ENCODE results near the gene ATP8A1.

ATP8A1 gene

DNA sequence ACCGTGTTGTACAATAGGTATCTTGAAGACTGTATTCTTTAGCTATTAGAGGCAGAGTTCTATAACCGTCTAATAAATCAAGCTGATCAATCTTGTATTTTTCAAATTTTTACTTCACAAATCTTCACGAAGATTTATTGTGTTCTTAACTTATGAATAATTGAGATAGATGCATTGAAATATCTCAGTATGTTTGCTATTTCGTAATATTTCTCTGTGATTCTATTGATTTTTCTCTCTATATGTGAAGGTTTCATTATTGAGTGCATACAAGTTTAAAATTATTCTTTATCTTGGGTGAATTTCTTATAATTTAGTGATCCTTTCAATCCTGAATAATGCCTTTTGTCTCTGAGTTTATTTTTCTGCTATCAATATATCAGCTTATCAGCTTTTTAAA, 279.4 kb downstream of the ATP8A1 start:
- TF ChIP-seq, protein P1, sequence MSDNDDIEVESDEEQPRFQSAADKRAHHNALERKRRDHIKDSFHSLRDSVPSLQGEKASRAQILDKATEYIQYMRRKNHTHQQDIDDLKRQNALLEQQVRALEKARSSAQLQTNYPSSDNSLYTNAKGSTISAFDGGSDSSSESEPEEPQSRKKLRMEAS (IDR thresholded peaks at IDR 0.05), result no peak
- TF ChIP-seq, protein P2, sequence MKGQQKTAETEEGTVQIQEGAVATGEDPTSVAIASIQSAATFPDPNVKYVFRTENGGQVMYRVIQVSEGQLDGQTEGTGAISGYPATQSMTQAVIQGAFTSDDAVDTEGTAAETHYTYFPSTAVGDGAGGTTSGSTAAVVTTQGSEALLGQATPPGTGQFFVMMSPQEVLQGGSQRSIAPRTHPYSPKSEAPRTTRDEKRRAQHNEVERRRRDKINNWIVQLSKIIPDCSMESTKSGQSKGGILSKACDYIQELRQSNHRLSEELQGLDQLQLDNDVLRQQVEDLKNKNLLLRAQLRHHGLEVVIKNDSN (IDR thresholded peaks at IDR 0.05), result no peak
- TF ChIP-seq CREB1 (IDR thresholded peaks at IDR 0.05; ENCODE audit: low read depth) (no peak), YY1 (IDR thresholded peaks at IDR 0.05; ENCODE audit: low read depth) (no peak), EGR1 (IDR thresholded peaks at IDR 0.05) (no peak), EP300 (IDR thresholded peaks at IDR 0.05; ENCODE audit: borderline replicate concordance) (no peak), RAD21 (IDR thresholded peaks at IDR 0.05; ENCODE audit: low read depth) (no peak)

DNA sequence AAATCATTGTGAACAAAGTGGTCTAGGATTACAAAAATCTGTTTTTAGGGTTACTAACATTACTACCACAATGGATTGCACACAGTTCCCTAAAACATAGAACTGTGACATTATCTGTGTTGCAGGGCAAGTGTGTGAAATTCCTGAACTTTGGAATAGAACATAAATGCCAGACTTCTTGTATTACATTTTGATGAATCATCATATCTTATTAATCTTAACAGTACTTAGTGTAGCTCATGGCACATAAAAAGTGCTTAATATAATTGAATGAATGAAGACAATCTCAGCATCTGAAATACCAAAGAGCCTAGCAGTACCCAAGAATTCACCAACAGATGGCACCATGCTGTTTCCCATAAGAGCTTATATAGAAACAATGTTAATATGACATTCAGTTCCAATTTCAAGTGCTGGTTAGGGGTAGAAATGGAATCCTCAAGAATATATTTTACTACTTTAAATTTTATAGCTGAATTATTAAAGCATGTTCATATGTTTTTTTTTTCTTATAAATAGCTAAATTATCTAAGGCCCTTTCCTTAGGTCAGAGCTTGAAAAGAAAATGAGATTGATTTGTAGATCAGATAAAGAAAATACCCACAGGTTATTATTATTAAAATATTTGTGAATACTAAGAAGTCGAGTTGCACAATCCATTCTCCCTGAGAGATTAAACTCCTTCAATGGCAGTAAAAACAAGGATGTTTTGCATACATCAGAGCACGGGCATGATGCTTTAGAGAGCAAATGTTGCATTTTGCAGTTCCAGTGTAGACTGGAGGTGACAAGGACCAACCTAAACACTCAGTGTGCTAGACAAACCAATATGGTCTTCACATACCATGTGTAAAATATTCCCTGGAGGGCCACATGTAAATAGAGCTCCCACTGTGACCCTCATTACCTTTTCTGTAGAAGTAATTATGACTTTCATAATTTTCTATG, 285.3 kb downstream of the ATP8A1 start:
- TF ChIP-seq RAD21 (IDR thresholded peaks at IDR 0.05; ENCODE audit: low read depth) (peak; percentile 70), FOXM1 (IDR thresholded peaks at IDR 0.05; ENCODE audit: borderline replicate concordance, low read depth) (no peak)

DNA sequence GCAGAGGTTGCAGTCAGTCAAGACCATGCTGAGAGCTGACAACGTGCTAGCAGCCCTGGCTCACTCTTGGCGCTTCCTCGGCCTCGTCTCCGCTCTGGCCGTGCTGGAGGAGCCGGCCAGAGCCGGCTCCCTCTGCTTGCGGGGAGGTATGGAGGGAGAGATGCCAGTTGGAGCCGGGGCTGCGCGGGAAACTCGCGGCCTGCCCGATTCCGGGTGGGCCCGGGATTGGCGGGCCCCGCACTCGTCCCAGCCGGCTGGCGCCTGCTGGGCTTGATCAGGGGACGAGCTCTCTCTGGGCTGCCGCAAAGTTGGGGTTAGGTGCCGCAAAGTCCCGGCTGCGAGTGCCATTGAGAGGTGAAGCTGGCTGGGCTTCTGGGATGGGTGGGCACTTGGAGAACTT, 287.4 kb downstream of the ATP8A1 start:
- TF ChIP-seq, protein P2 (IDR thresholded peaks at IDR 0.05), result no peak
- TF ChIP-seq, protein P3, sequence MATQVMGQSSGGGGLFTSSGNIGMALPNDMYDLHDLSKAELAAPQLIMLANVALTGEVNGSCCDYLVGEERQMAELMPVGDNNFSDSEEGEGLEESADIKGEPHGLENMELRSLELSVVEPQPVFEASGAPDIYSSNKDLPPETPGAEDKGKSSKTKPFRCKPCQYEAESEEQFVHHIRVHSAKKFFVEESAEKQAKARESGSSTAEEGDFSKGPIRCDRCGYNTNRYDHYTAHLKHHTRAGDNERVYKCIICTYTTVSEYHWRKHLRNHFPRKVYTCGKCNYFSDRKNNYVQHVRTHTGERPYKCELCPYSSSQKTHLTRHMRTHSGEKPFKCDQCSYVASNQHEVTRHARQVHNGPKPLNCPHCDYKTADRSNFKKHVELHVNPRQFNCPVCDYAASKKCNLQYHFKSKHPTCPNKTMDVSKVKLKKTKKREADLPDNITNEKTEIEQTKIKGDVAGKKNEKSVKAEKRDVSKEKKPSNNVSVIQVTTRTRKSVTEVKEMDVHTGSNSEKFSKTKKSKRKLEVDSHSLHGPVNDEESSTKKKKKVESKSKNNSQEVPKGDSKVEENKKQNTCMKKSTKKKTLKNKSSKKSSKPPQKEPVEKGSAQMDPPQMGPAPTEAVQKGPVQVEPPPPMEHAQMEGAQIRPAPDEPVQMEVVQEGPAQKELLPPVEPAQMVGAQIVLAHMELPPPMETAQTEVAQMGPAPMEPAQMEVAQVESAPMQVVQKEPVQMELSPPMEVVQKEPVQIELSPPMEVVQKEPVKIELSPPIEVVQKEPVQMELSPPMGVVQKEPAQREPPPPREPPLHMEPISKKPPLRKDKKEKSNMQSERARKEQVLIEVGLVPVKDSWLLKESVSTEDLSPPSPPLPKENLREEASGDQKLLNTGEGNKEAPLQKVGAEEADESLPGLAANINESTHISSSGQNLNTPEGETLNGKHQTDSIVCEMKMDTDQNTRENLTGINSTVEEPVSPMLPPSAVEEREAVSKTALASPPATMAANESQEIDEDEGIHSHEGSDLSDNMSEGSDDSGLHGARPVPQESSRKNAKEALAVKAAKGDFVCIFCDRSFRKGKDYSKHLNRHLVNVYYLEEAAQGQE (IDR thresholded peaks at IDR 0.05; ENCODE audit: low read depth), result no peak
- TF ChIP-seq, protein P1 (IDR thresholded peaks at IDR 0.05), result no peak
- TF ChIP-seq CEBPB (IDR thresholded peaks at IDR 0.05) (no peak), RAD21 (IDR thresholded peaks at IDR 0.05; ENCODE audit: low read depth) (no peak), TEAD4 (IDR thresholded peaks at IDR 0.05) (no peak), EP300 (IDR thresholded peaks at IDR 0.05; ENCODE audit: borderline replicate concordance) (no peak), TCF12 (IDR thresholded peaks at IDR 0.05; ENCODE audit: low read depth) (no peak), YY1 (IDR thresholded peaks at IDR 0.05; ENCODE audit: low read depth) (no peak), CREB1 (IDR thresholded peaks at IDR 0.05; ENCODE audit: low read depth) (no peak), TAF1 (IDR thresholded peaks at IDR 0.05; ENCODE audit: low read depth) (no peak), ZBTB7A (IDR thresholded peaks at IDR 0.05; ENCODE audit: low read depth) (no peak), FOXM1 (IDR thresholded peaks at IDR 0.05; ENCODE audit: borderline replicate concordance, low read depth) (no peak), NFIC (IDR thresholded peaks at IDR 0.05) (no peak), EGR1 (IDR thresholded peaks at IDR 0.05) (no peak)

DNA sequence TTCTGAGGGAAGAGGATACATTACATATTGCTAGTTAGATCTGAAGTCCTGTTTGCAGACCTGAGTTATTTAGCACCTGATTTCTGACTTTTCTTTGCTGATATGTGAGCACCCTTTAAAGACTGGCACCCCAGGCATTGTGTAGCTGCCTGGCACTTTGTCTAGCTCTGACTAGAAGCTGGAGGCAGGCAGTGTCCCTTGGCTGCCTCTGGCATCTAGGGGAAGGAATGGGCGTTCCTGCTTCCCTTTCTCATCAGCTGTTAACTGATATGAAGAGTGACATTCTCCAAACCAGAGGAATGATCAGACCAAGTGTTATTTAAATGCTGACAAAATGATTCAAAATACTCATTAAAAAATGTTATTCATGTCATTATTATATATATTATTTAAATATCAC, 289.9 kb downstream of the ATP8A1 start:
- TF ChIP-seq CREB1 (IDR thresholded peaks at IDR 0.05; ENCODE audit: low read depth) (no peak), CEBPB (IDR thresholded peaks at IDR 0.05) (no peak), NFIC (IDR thresholded peaks at IDR 0.05) (no peak)
- TF ChIP-seq, protein P2 (IDR thresholded peaks at IDR 0.05), result no peak

DNA sequence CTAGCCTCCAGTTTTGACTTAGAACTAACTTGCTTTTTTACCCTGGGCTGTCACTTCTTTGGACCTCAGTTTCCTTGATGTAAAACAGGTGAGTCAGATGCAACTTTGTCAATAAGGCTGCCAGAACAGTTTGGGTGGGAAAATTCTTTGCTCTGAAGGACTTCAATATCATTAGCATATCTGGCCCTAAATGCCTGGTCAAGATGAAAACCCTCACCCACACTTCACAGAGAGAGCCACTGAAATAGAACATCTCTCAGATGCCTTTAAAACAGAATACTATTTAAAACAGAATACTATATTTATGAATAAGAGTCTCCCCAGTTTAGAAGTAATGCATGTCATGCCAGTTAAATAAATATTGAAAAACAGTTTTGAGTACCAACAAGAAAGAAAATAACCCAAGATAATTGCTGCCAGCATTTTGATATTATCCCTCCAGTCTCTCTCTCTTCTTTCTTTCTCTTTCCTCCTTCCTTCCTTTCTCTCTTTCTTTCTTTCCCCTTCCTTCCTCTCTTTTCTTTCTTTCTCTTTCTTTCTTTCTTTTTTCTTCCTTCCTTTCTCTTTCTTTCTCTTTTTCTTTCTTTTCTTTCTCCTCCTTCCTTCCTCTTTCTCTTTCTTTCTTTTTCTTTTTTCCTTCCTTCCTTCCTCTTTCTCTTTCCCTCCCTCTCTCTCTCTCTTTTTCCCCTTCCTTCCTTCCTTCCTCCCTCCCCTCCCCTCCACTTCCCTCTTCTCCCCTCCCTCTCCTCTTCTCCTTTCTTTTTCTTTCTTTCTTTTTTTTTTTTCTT, 292.4 kb downstream of the ATP8A1 start:
- no peak for TF ChIP-seq EP300 (IDR thresholded peaks at IDR 0.05; ENCODE audit: borderline replicate concordance)
- TF ChIP-seq, protein P3 (IDR thresholded peaks at IDR 0.05; ENCODE audit: low read depth), result no peak
- no peak for TF ChIP-seq NFIC (IDR thresholded peaks at IDR 0.05)
- no peak for TF ChIP-seq EGR1 (IDR thresholded peaks at IDR 0.05)
- TF ChIP-seq CREB1 (IDR thresholded peaks at IDR 0.05; ENCODE audit: low read depth), result no peak
- TF ChIP-seq ZBTB7A (IDR thresholded peaks at IDR 0.05; ENCODE audit: low read depth), result no peak
- TF ChIP-seq, protein P2 (IDR thresholded peaks at IDR 0.05), result no peak
- no peak for TF ChIP-seq TEAD4 (IDR thresholded peaks at IDR 0.05)
- no peak for TF ChIP-seq CEBPB (IDR thresholded peaks at IDR 0.05)
- no peak for TF ChIP-seq TAF1 (IDR thresholded peaks at IDR 0.05; ENCODE audit: low read depth)
- no peak for TF ChIP-seq TCF12 (IDR thresholded peaks at IDR 0.05; ENCODE audit: low read depth)
- no peak for TF ChIP-seq YY1 (IDR thresholded peaks at IDR 0.05; ENCODE audit: low read depth)
- TF ChIP-seq, protein P1 (IDR thresholded peaks at IDR 0.05), result no peak
- no peak for TF ChIP-seq FOXM1 (IDR thresholded peaks at IDR 0.05; ENCODE audit: borderline replicate concordance, low read depth)
- no peak for TF ChIP-seq RAD21 (IDR thresholded peaks at IDR 0.05; ENCODE audit: low read depth)
